ENCODE data around the gene ADGRF1. TPM values are rescaled to one million over a fixed set of nuclear protein-coding genes. Genes with fewer than 3 reads are reported as not detected.

ADGRF1 gene
- polyA plus RNA-seq, 1 of the 3 experiments (the other 2 are of a cell fraction), result not detected

DNA sequence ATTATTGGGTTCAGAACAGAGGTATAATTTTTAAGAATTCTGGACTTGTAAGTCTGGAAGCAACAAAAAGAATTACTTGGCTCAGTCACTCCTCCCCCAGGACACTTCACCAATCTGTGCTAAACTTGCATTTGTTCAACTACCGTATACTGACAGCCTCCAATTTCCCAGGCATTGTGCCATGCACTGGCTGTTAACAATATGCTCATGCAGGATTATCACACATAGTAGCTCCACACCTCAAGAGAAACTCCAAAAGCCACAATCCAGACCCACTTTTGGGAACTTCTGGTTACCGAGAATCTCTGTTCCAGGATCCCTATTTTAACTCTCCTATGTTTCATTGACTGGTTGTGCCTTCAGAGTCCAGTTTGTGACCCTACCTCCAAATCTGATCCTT, 7.7 kb downstream of the ADGRF1 start:
- Histone ChIP-seq H3K27me3 (ENCODE audit: insufficient read depth) (peaks cover 44% of the 10 kb centered on the region; the same call in 1 of the 2 replicates), H3K36me3 (replicated peaks in 1 of 2; ENCODE audit: control insufficient read depth in 1 of 2, insufficient read depth in 2 of 2, low read length in 1 of 2) (no peaks in the 10 kb centered on the region), H3K9me3 (no peaks in the 10 kb centered on the region), H3F3A (replicated peaks; ENCODE audit: insufficient read depth) (peaks cover 4% of the 10 kb centered on the region), H3K4me1 (ENCODE audit: control insufficient read depth in 1 of 2, insufficient read depth in 2 of 2, low read depth in 1 of 2, low read length in 1 of 2) (0 out of 4 replicates have a peak, but pooled peaks cover 0 to 4% of the 10 kb centered on the region in 2 experiments), H3K9ac (no peak overlapping the region), H2AFZ (ENCODE audit: low read depth) (no peak overlapping the region), H3K9me2 (no peaks in the 10 kb centered on the region), H3K4me3 (ENCODE audit: low read depth in 2 of 2, low read length in 1 of 2) (no peak overlapping the region), H3K27ac (ENCODE audit: low read depth in 2 of 2, low read length in 1 of 2) (no peak overlapping the region), H4K20me1 (ENCODE audit: insufficient read depth) (no peaks in the 10 kb centered on the region), H3K4me2 (no peak overlapping the region), H3K79me2 (ENCODE audit: insufficient read depth) (no peaks in the 10 kb centered on the region)
- DNase-seq, result no peak
- 4% methylated on average over 2 of the region's 2 CpGs for WGBS (ENCODE audit: low lambda C conversion rate)
- CTCF ChIA-PET, result interaction anchor here (1.8 to 2.0 kb wide), 3 partner anchors 12 to 186 kb away, joined by 7 to 8 read pairs (median 7); no protein-coding TSS in a partner anchor
- no peak for TF ChIP-seq MEF2A (IDR thresholded peaks at IDR 0.05; ENCODE audit: borderline replicate concordance, low read depth)
- no peak for TF ChIP-seq RFX5 (IDR thresholded peaks at IDR 0.05; ENCODE audit: low read length)
- no peak for TF ChIP-seq SIN3A (IDR thresholded peaks at IDR 0.05; ENCODE audit: borderline replicate concordance, low read depth, low read length)
- no peak for TF ChIP-seq ELF1 (IDR thresholded peaks at IDR 0.05)
- POLR2A ChIA-PET, result no interaction called here

DNA sequence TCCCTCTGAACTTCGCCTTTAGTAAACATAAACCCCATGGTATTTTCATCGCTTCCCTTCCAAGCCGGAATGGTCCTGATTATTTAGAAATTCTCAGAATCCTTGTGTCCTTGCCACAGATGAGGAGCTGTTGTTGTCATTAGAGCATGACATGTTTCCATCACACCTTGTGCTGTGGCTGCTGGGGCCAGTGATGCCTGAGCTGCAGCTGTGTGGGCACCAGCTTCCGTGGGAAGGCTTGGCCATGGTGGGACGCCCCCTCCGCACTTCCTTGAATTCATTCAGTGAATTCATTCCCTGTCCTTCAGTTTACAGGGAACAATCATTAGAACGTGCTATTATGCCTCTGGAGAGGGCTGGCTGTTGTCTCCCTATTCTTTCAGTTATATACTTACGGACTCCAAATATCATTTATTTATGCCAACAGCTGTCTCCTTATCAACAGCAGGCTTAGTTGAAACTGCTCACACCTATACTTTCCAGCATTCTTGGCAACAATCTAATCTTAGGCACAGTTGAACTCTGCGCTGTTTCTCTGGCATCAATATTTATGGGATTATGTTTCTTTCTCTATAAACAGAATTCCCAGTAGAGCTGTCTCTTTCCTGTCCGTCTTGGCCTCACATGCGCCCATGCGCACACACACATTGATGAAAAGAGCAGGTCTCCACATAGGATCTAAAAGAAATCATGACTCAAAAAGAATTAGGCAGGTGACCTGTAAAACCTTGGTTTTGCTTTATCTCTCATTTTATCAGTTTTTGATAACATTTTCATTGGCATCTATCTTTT, 9.0 kb downstream of the ADGRF1 start:
- Histone ChIP-seq H3K9me3 (no peaks in the 10 kb centered on the region), H3K4me3 (ENCODE audit: low read depth in 2 of 2, low read length in 1 of 2) (no peak overlapping the region), H4K20me1 (ENCODE audit: insufficient read depth) (no peaks in the 10 kb centered on the region), H3K36me3 (replicated peaks in 1 of 2; ENCODE audit: control insufficient read depth in 1 of 2, insufficient read depth in 2 of 2, low read length in 1 of 2) (no peaks in the 10 kb centered on the region), H3K9ac (no peak overlapping the region), H3F3A (replicated peaks; ENCODE audit: insufficient read depth) (peaks cover 4% of the 10 kb centered on the region), H3K27me3 (ENCODE audit: insufficient read depth) (peaks cover 55% of the 10 kb centered on the region; the same call in 1 of the 2 replicates), H3K4me2 (no peak overlapping the region), H3K9me2 (no peaks in the 10 kb centered on the region), H3K27ac (ENCODE audit: low read depth in 2 of 2, low read length in 1 of 2) (no peak overlapping the region), H3K79me2 (ENCODE audit: insufficient read depth) (no peaks in the 10 kb centered on the region), H3K4me1 (ENCODE audit: control insufficient read depth in 1 of 2, insufficient read depth in 2 of 2, low read depth in 1 of 2, low read length in 1 of 2) (0 out of 4 replicates have a peak, but pooled peaks cover 0 to 4% of the 10 kb centered on the region in 2 experiments), H2AFZ (ENCODE audit: low read depth) (no peak overlapping the region)
- no peak for DNase-seq
- WGBS (ENCODE audit: low lambda C conversion rate), result 12% methylated on average over 12 of the region's 12 CpGs
- POLR2A ChIA-PET, result no interaction called here
- CTCF ChIA-PET, result interaction anchor here (1.4 to 1.9 kb wide), 3 partner anchors 14 to 184 kb away, joined by 4 to 8 read pairs (median 7); no protein-coding TSS in a partner anchor
- no peak for TF ChIP-seq RCOR1 (IDR thresholded peaks at IDR 0.05; ENCODE audit: low read length)
- no peak for TF ChIP-seq GABPA (IDR thresholded peaks at IDR 0.05; ENCODE audit: low read depth)
- TF ChIP-seq, protein P1, sequence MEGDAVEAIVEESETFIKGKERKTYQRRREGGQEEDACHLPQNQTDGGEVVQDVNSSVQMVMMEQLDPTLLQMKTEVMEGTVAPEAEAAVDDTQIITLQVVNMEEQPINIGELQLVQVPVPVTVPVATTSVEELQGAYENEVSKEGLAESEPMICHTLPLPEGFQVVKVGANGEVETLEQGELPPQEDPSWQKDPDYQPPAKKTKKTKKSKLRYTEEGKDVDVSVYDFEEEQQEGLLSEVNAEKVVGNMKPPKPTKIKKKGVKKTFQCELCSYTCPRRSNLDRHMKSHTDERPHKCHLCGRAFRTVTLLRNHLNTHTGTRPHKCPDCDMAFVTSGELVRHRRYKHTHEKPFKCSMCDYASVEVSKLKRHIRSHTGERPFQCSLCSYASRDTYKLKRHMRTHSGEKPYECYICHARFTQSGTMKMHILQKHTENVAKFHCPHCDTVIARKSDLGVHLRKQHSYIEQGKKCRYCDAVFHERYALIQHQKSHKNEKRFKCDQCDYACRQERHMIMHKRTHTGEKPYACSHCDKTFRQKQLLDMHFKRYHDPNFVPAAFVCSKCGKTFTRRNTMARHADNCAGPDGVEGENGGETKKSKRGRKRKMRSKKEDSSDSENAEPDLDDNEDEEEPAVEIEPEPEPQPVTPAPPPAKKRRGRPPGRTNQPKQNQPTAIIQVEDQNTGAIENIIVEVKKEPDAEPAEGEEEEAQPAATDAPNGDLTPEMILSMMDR (IDR thresholded peaks at IDR 0.05), result no peak
- no peak for TF ChIP-seq GATA2 (CRISPR knock-in tag; IDR thresholded peaks at IDR 0.05)
- no peak for TF ChIP-seq EZH2phosphoT487 (IDR thresholded peaks at IDR 0.05; ENCODE audit: borderline replicate concordance, low read depth)
- TF ChIP-seq TCF12 (IDR thresholded peaks at IDR 0.05), result no peak
- TF ChIP-seq YY1 (IDR thresholded peaks at IDR 0.05; ENCODE audit: low read depth), result no peak
- TF ChIP-seq POLR2AphosphoS5 (IDR thresholded peaks at IDR 0.05; ENCODE audit: low read depth, low read length), result no peak
- TF ChIP-seq MXI1 (IDR thresholded peaks at IDR 0.05; ENCODE audit: low read depth, low read length), result no peak
- no peak for TF ChIP-seq TEAD4 (IDR thresholded peaks at IDR 0.05; ENCODE audit: borderline replicate concordance, insufficient read depth)
- TF ChIP-seq, protein P2, sequence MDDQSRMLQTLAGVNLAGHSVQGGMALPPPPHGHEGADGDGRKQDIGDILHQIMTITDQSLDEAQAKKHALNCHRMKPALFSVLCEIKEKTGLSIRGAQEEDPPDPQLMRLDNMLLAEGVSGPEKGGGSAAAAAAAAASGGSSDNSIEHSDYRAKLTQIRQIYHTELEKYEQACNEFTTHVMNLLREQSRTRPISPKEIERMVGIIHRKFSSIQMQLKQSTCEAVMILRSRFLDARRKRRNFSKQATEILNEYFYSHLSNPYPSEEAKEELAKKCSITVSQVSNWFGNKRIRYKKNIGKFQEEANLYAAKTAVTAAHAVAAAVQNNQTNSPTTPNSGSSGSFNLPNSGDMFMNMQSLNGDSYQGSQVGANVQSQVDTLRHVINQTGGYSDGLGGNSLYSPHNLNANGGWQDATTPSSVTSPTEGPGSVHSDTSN (IDR thresholded peaks at IDR 0.05), result no peak
- TF ChIP-seq RXRA (IDR thresholded peaks at IDR 0.05; ENCODE audit: borderline replicate concordance, low read depth), result no peak
- TF ChIP-seq, protein P3, sequence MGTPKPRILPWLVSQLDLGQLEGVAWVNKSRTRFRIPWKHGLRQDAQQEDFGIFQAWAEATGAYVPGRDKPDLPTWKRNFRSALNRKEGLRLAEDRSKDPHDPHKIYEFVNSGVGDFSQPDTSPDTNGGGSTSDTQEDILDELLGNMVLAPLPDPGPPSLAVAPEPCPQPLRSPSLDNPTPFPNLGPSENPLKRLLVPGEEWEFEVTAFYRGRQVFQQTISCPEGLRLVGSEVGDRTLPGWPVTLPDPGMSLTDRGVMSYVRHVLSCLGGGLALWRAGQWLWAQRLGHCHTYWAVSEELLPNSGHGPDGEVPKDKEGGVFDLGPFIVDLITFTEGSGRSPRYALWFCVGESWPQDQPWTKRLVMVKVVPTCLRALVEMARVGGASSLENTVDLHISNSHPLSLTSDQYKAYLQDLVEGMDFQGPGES (IDR thresholded peaks at IDR 0.05; ENCODE audit: low read depth, low read length), result no peak
- TF ChIP-seq, protein P4, sequence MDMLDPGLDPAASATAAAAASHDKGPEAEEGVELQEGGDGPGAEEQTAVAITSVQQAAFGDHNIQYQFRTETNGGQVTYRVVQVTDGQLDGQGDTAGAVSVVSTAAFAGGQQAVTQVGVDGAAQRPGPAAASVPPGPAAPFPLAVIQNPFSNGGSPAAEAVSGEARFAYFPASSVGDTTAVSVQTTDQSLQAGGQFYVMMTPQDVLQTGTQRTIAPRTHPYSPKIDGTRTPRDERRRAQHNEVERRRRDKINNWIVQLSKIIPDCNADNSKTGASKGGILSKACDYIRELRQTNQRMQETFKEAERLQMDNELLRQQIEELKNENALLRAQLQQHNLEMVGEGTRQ (IDR thresholded peaks at IDR 0.05; ENCODE audit: borderline replicate concordance, low read depth, low read length), result no peak
- no peak for TF ChIP-seq ELF1 (IDR thresholded peaks at IDR 0.05)
- TF ChIP-seq NRF1 (IDR thresholded peaks at IDR 0.05; ENCODE audit: low read depth, low read length), result no peak
- TF ChIP-seq RAD21 (IDR thresholded peaks at IDR 0.05; ENCODE audit: low read length), result no peak
